Measurements from ENCODE around the gene ZFR.
"Not testable (repeated sequence)": the region's sequence is repeated elsewhere in the genome, so short reads cannot be mapped to it uniquely, and the experiment has no call there.

ZFR gene

DNA sequence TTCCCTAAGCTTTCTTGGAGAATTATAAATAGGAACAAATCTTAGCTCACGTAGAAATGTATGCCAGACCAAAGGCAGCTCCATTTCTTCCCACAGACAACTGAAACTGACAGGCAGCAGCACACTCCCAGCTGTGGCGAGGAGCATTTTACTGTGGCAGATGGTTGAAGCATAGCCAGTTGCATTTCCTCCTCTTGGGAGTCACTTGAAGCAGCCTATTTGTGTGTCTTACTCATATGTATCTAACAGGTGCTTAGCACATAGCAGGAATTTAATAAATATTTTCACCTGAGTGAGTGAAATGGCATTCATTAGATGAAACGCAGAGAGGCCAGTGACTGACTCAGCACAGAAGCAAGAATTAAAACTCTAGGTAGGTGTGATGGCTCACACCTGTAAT lies 119.5 kb downstream of the ZFR start:
- DNase-seq (ENCODE audit: extremely low read depth in 1 of 2, low read depth in 1 of 2) = no peak

DNA sequence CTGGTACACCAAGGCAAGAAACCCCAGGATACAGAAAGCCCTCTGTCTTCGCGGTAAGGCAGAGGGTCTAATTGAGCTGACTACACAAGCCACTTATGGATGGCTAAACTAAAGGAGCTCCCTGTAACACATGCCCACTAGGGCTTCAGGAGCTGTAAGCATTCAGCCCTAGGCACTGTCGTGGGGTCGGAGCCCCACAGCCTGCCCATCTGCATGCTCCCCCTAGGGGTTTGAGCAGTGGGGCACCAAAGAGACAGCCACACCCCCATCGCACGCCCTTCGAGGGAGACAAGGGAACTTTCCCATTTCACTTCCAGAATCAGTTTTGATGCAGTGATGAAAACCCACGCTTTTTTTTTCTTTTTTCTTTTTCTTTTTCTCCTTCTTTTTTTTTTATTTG lies 120.8 kb downstream of the ZFR start:
- DNase-seq (ENCODE audit: extremely low read depth in 1 of 2, low read depth in 1 of 2) = no peak

DNA sequence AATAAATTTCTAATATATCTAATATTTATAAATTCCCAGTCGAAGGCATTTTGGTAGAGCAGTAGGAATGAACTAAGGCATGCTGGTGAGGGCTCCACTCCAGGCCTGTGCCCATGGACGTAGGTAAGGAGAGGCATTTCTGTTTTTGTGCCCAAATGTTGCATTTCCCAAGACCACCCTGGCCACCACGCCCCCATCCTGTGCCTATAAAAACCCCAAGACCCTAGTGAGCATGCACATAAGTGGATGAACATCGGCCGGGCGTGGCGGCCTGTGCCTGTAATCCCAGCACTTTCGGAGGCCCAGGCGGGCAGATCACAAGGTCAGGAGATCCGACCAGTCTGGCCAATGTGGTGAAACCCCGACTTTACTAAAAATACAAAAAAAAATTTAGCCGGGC lies 121.7 kb downstream of the ZFR start:
- no peak for DNase-seq (ENCODE audit: extremely low read depth in 1 of 2, low read depth in 1 of 2)

DNA sequence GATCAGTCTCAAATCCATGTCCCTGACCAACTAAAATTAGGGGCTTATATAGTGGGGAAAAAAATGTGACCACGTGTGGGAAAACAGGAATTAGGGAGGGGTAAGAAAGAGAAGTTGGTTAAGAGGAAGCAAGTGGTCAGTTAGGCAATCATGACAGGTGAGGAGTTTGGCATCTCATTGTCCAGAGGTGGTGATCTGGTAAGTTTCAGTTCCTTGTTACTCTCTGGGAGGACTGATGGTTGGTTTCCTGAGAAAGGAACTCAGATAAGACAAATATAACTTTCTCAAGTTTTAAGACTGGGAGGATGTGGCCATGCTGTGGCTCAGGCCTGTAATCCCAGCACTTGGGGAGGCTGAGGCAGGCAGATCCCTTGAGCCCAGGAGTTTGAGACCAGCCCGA lies 122.8 kb downstream of the ZFR start:
- DNase-seq (ENCODE audit: extremely low read depth in 1 of 2, low read depth in 1 of 2) = not testable (repeated sequence)

DNA sequence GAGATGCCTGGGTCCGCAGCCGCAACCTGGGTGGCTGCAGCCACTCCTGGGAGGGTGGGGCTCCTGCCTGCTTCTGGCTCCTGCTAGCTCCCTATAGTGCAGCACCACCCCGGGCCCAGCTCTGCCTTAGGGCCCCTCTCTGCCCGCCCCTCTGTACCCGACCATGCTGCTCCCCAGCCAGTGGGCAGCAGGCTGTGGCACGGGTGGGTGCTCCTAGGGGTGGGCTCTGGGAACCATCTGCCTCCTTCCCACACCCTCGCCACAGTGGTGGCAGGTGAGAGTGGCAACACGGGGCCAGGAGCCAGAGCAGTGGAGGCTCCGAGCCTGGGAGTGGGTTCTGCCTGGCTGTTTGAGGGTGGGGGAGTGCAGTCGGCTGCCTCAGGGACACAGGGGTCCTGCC lies 124.0 kb downstream of the ZFR start:
- DNase-seq (ENCODE audit: extremely low read depth in 1 of 2, low read depth in 1 of 2) = no peak

DNA sequence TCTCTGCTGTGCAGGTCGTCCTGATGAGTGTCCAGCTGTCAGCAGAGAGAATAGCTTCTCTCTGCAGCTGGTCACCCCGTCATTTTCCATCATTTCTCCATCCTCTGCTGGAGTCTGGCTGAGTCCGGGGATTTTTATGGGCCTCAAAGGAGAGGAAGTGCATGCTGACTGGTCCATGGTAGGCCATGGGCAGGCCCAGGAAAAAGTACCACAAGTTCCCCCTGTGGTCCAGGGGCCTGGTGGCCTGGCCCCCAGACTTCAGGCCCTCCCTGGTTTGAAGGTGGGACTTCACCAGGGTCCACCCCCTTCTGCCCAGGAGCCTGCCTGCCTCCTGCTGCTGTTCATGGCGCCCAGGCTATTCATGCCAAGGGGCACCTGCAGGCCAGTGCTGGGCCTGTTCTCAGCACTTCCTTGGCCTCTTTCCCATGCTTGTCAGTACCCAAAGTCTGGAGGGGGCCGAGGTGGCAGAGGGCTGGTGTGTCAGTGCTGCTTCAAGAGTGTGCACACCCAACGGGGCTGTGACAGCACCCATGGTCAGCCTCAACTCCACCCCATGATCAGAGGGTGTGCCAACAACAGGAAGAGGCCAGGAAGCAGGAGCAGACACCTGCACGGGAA lies 124.5 kb downstream of the ZFR start:
- DNase-seq (ENCODE audit: extremely low read depth in 1 of 2, low read depth in 1 of 2) = no peak

DNA sequence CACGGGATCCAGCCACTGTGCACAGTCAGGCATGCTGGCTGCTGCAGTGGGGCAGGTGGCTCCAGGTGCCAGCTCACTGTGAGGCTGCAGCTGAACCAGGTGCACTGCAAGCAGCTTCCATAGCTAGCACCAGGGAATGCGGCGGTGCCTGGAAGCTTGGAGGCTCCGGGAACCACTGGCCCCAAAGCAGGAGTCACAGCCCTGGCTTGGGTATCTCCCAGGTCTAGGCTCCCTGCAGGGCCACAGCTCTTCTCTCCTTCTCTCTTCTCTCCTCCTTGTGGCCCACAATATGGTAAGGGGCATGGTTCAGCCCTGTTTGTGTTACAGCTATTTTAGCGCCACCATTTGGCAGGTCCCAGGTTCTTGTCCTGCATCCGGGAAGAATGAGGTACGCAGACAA lies 125.1 kb downstream of the ZFR start:
- no peak for DNase-seq (ENCODE audit: extremely low read depth in 1 of 2, low read depth in 1 of 2)

DNA sequence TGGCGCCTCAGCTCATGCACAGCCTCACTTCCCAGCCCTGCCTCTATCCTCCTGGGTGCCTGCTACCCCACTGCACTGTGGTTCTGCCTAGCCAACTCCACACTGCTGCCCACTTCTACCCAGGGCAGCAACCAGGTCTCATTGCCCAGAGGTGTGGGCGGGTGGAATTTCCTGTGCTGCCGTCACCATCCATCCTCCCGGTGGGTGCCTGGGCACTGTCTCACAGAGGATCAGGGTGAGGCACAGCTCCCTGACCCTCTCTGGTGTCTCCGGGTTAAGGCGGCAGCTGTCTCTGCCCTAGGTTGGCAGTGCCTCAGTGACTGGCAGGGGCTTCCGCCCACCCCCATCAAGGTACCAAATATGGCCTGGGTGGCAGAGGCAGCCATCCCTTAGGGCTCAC lies 127.5 kb downstream of the ZFR start:
- DNase-seq (ENCODE audit: extremely low read depth in 1 of 2, low read depth in 1 of 2) = no peak

DNA sequence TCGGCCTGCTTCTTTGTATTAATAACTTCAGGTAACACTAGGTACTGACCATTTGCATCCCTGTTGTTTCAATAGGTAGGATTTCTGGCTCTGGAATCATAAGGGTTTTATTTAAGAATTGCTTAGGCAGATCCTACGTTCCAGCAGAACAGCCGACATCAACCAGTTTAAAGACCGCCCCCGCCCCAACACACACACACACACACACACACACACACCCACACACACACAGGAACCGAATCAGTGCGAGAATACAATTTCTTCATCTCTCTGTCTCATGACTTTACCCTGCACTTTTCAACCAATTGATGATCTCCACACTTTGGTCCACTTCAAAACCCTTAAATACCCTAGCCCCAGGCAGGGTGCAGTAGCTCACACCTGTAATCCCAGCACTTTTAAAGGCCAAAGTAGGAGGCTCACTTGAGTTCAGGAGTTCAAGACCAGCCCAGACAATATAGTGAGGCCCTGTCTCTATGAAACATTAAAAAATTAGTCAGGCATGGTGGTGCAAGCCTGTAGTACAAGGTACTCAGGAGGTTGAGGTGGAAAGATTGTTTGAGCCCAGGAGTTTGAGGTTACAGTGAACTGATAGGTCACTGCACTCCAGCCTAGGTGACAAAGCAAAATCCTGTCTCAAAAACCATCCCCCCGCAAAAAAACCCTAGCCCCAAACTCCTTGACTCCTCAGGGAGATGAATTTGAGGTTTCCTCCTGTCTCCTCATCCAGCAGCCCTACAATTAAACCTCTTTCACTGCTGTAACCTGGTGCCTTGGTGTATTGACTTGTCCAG lies 129.1 kb downstream of the ZFR start:
- no peak for DNase-seq (ENCODE audit: extremely low read depth in 1 of 2, low read depth in 1 of 2)

DNA sequence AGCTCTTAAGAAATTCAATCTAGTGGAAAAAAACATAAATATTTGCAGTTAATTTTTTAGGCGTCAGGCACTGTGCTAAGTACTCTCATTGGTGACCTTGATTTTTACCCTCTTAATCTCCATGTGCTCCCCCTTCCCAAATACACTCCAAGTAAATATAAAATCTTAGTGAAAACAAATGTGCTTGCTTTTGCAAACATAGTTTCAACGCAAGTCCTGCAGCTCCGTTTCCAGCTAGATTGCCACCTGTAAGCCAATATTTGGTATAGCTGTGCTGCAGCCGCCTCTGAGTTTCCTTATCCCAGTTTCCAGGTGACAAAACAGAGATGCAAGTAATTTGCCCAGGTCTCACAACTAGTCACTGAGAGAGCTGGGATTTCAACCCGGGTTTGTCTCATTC lies 129.9 kb downstream of the ZFR start:
- DNase-seq (ENCODE audit: extremely low read depth in 1 of 2, low read depth in 1 of 2) = no peak

DNA sequence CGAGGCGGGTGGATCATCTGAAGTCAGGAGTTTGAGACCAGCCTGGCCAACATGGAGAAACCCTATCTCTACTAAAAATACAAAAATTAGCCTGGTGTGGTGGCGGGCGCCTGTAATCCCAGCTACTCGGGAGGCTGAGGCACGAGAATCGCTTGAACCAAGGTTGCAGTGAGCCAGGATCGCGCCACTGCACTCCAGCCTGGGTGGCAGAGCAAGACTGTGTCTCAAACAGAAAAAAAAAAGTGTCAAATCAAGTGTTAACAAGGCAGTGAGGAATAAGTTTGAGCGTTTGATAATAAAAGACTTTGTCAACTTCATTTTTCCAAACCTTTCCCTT lies 130.4 kb downstream of the ZFR start:
- not testable (repeated sequence) for DNase-seq (ENCODE audit: extremely low read depth in 1 of 2, low read depth in 1 of 2)

DNA sequence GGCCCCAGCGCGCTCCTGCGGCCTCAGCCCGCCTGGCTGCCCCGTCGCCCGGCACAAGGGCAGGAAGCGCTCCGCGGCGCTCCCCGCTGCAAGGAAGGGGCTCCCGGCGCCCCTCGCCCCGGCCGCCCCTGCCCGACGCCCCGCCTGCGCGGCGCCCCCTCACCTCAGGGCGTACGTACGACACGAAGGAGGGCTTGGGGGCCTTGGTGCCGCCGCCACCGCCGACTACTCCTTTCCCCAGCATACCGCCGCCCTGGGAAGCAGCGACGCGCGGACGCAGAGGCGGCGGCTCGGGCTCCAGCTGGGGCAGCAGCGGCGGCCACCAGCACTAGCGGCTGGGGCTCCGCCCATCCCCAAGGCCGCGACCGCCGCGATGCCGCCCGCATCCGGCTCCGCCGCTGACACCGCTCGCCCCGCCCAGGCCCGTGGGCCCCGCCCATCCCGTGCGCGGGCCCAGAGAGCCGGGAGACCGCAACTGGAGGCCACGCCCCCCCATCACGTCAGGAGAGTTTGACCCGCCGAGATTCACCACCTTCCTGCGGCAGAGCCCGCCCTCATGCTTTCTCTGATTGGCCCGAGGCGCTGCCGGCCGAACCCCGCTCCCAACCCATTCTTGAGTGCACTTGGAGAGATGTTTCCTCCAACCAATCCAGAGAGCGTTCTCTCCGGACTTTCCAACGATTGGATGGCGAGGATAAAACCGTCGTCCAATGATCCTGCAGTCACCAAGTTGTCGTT lies 131.8 kb downstream of the ZFR start, which contains the start of gene MTMR12:
Gene MTMR12, minus strand, starts transcription at position 345 of the 738 bp plus-strand sequence. Its CDS starts 101 bp downstream, at position 244.
- peak; percentile 97 to 100 for DNase-seq (ENCODE audit: extremely low read depth in 1 of 2, low read depth in 1 of 2)

DNA sequence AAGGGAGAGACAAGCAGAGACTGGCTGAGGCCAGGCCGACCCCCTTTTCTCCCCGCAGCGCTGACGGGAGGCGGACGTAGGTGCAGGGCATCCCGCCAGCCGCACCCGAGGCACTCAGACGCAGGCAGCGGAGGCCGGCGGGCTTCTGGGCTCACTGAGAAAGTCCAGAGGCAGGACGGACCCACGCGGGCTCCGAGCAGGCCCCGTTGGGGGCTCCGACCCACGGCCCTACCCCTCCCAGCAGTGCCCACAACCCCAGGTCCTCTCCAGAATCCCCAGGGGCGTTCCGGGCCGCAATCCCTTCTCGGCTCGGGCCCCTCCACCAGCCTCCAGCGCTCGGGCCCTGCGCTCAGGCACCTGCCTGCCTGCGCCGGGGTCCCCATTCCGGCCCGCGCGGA lies 132.3 kb downstream of the ZFR start:
- DNase-seq (ENCODE audit: extremely low read depth in 1 of 2, low read depth in 1 of 2) = peak; percentile 3 to 25

DNA sequence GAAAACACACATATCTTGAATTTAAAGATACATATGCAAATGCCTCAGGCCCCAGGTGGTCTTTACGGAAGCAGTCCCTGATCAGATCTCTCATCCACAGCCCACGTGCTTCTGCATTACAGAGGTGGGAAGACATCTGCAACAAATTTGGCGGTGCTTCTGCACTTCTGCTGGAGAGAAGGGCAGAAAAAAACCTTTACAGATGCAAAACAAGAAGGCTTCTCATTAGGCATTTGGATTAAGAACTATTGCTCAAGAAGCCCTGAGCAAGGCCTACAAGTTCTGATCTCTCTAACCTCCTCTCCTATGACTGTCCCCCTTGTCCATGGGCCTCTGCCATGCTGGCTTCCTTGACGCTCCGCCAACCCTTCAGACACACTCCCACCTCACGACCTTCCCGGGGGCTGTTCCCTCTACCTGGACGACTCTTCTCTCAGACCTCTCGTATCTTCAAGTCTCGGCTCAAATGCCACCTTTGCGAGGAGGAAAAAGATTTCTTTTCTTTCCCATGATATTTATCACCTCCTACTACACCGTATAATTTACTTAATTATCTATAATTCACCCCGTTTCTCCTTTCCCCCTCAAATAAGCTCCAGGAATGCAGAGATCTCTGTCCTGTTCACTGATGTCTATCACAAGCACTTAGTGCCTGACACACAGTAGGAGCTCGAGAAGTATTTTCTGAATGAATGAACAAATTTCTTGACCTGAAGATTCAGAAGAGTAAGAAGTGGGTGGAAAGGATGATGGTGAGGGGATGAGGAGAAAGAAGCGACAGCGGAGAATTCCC lies 132.9 kb downstream of the ZFR start:
- no peak for DNase-seq (ENCODE audit: extremely low read depth in 1 of 2, low read depth in 1 of 2)

DNA sequence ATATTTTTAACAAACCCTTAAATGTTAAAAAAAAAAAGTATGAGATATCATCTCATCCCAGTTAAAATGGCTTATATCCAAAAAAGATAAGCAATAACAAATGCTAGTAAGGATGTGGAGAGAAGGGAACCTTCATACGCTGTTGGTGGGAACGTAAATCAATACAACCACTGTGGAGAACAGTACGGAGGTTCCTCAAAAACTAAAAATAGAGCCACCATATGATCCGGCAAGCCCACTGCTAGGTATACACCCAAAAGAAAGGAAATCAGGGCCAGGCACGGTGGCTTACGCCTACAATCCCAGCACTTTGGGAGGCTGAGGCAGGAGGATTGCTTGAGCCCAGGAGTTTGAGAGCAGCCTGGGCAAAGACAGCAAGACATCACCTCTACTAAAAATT lies 134.8 kb downstream of the ZFR start:
- no peak for DNase-seq (ENCODE audit: extremely low read depth in 1 of 2, low read depth in 1 of 2)

DNA sequence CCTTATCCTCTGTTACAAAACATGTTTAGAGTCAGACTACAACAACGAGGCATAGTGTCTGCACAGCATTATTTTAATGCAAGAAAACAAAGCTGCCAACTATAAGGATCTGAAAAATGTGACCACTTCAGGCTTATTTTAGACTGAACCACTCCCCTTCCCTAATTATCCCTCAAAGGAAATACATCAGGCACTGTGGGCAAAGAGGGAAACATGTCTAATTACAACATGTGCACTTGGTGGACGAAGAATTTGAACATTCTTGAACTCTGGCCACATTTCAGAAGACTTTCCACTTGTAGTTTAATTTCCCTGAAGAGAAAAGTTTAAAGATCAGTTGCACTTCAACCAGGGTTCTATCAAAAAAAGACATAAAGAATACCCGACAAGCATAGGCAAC lies 135.6 kb downstream of the ZFR start:
- DNase-seq (ENCODE audit: extremely low read depth in 1 of 2, low read depth in 1 of 2) = no peak

DNA sequence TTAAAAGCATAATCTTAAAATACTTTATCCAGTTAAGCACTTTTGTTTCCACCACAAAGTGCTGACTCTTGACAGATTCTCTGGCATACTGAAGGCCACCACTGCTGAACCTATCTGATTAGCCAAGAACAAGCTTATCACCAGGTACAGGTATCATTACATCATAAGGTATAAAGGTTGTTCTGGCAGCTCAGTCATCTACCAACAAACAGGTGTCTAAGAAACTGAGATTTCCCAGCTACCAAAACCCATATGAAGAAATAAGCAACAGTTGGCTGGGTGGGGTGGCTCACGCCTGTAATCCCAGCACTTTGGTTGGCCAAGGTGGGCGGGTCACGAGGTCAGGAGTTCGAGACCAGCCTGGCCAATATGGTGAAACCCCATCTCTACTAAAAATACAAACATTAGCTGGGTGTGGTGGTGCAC lies 136.8 kb downstream of the ZFR start:
- no peak for DNase-seq (ENCODE audit: extremely low read depth in 1 of 2, low read depth in 1 of 2)

DNA sequence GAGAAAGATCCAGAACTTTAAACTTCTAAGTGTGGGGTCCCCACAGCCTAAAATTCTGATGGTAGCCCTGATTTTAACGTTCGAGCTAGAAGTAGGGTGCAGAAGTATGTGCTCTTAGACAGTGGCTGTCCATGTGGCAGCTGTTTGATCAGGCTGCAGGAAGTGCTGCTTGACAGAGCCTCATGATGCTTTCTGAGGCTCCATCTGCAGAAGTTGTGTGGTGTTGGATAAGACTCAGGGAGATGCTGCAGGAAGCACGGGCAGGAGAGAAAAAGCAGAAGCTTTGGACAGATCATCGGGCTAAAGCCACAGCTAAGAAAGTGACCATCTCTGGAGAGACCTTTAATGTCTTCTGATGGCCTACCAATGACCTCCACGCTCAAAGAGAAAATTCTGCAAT lies 139.9 kb downstream of the ZFR start:
- no peak for DNase-seq (ENCODE audit: extremely low read depth in 1 of 2, low read depth in 1 of 2)
